Kidney (tissue), 14 donors: Measurements from ENCODE around the gene LRRC27. TPM values are rescaled to one million over a fixed set of nuclear protein-coding genes. Genes with fewer than 3 reads are reported as not detected.

Experiments
- DNase-seq, 5 donors: peaks; one replicate each; pipeline ENCODE4 v3.0.0-alpha.2; 2013 to 2020
- FAIRE-seq: peaks from 2 replicates; lab custom pipeline; 2012; peaks lifted over from hg19 to GRCh38; lab: Jason Lieb, UNC
- H3K27ac ChIP-seq, 2 donors: one replicate each; pipeline ENCODE4 v1.7.0; 2013; ENCODE audit warnings: low read depth in 2 of 2, low read length in 2 of 2, inconsistent platforms in 1 of 2
- H3K27me3 ChIP-seq: one replicate; pipeline ENCODE4 v1.7.1; 2013; ENCODE audit warnings: low read length, inconsistent platforms; ENCODE audit not compliant: control insufficient read depth, insufficient read depth
- H3K36me3 ChIP-seq, 3 donors: one replicate each; pipeline versions ENCODE4 v1.7.0 to v1.7.1; 2013; ENCODE audit warnings: low read length in 3 of 3, control low read depth in 1 of 3, inconsistent platforms in 1 of 3; ENCODE audit not compliant: insufficient read depth in 3 of 3, control insufficient read depth in 2 of 3
- H3K4me1 ChIP-seq, 3 donors: one replicate each; pipeline versions ENCODE4 v1.7.0 to v1.7.1; 2013; ENCODE audit warnings: low read length in 3 of 3, inconsistent platforms in 1 of 3, low read depth in 1 of 3; ENCODE audit not compliant: control insufficient read depth in 2 of 3, insufficient read depth in 2 of 3
- H3K4me3 ChIP-seq, 3 donors: one replicate each; pipeline versions ENCODE4 v1.7.0 to v1.8.1; 2013; ENCODE audit warnings: low read length in 3 of 3, control low read depth in 1 of 3, inconsistent platforms in 1 of 3
- H3K9ac ChIP-seq, 3 donors: one replicate each; pipeline versions ENCODE4 v1.7.0 to v1.7.1; 2013; ENCODE audit warnings: low read length in 3 of 3, control low read depth in 1 of 3, inconsistent platforms in 1 of 3
- H3K9me3 ChIP-seq, 3 donors: one replicate each; pipeline versions ENCODE4 v1.7.0 to v1.7.1; 2013; ENCODE audit warnings: low read length in 3 of 3, control low read depth in 1 of 3, inconsistent platforms in 1 of 3; ENCODE audit not compliant: control insufficient read depth in 2 of 3, insufficient read depth in 1 of 3
- CTCF ChIP-seq: IDR thresholded peaks from 3 replicates; pipeline ENCODE4 v1.5.1; 2012; ENCODE audit warnings: mild to moderate bottlenecking, moderate library complexity, borderline replicate concordance; ENCODE audit not compliant: insufficient read depth; ENCODE audit errors: extremely low read depth
- intact Hi-C: fragments of 100-400 bp; cut with DNase I; formaldehyde crosslinking; loops from one replicate; pipeline ENCODE4 v1.11.1; 2022
- polyA plus RNA-seq: library from polyadenylated mRNA; stranded (reverse); fragments of 350-450 nt; fragmentation: Illumina TruSeq; extraction: RNeasy Lipid Tissue Mini Kit (QIAGEN cat#74804); gene quantifications from one replicate; pipeline ENCODE4 v1.2.3, GENCODE V29; 2014; ENCODE audit warnings: low read depth, low replicate concordance; ENCODE audit not compliant: insufficient read depth
- total RNA-seq: library from RNA; stranded (reverse); fragmentation: NEBNext Ultra II Directional; extraction: Animal tissue kit (Norgen Biotek cat#: 25700); gene quantifications from one replicate; pipeline ENCODE4 v1.2.1, GENCODE V29; 2021
- donor health status: control.
- donor health status: control.
- donor health status: control.
- donor health status: control.
- donor health status: control.
- donor health status: DM: yes; HTN: yes; CAD: no.
- donor health status: Normal renal cell carcinoma (clear cell type).

Gene LRRC27
- total and polyA plus RNA-seq, 2 donors from 2014 or later = 14.4 to 14.6 TPM

- no peak for FAIRE-seq
- peak overlapping the region in 1 of 3 donors; percentile 12 for H3K9ac ChIP-seq
- peak overlapping the region in 1 of 3 donors; percentile 63 for H3K4me3 ChIP-seq
- peak in 3 of 5 donors; percentile 48 to 84 (median 57) for DNase-seq
- H3K9me3 ChIP-seq = peaks cover 0 to 2% (median 0%) of the 10 kb centered on the region in 3 donors
- peaks cover 0 to 9% (median 4%) of the 10 kb centered on the region in 3 donors for H3K4me1 ChIP-seq
- H3K36me3 ChIP-seq = no peaks in the 10 kb centered on the region
- peaks cover 3% of the 10 kb centered on the region for H3K27me3 ChIP-seq
- intact Hi-C loops = no loop called here
- no peak for TF ChIP-seq CTCF
- no peak overlapping the region for H3K27ac ChIP-seq
These were observed 23.2 kb upstream of the LRRC27 start for GRCh38 chr10:132308587-132309470.

GRCh38 chr10:132309471-132309865, 22.5 kb upstream of the LRRC27 start:
- Histone ChIP-seq H3K4me1 (peaks cover 0 to 9% (median 4%) of the 10 kb centered on the region in 3 donors), H3K4me3 (no peak overlapping the region), H3K27ac (no peak overlapping the region), H3K27me3 (peaks cover 3% of the 10 kb centered on the region), H3K9me3 (peaks cover 0 to 7% (median 0%) of the 10 kb centered on the region in 3 donors), H3K9ac (no peak overlapping the region), H3K36me3 (no peaks in the 10 kb centered on the region)
- no peak for DNase-seq
- intact Hi-C loops = no loop called here
- no peak for FAIRE-seq
- TF ChIP-seq CTCF = no peak

GRCh38 chr10:132309879-132310591, 22.0 kb upstream of the LRRC27 start:
- intact Hi-C loops = no loop called here

More at GRCh38 chr10:132309879-132310591, 22.0 kb upstream of the LRRC27 start:
- no peak for FAIRE-seq
- no peaks in the 10 kb centered on the region for H3K36me3 ChIP-seq
- DNase-seq = no peak
- no peak for TF ChIP-seq CTCF
- peaks cover 0 to 9% (median 4%) of the 10 kb centered on the region in 3 donors for H3K4me1 ChIP-seq
- no peak overlapping the region for H3K4me3 ChIP-seq
- H3K27ac ChIP-seq = no peak overlapping the region
- H3K9ac ChIP-seq = no peak overlapping the region
- H3K27me3 ChIP-seq = peaks cover 3% of the 10 kb centered on the region
- peaks cover 0 to 7% (median 0%) of the 10 kb centered on the region in 3 donors for H3K9me3 ChIP-seq
